Measurements from ENCODE around the gene BTNL2. TPM values are rescaled to one million over a fixed set of nuclear protein-coding genes. Genes with fewer than 3 reads are reported as not detected.

The BTNL2 gene
- polyA plus RNA-seq (2011; rRNA removed) (not detected in 2 replicates), polyA plus RNA-seq (2017; fragmentation: RNase III; extraction: RNeasy Plus Mini Kit Qiagen cat#74134 plus additional on column Dnase treatment) (not detected in 3 replicates), polyA minus RNA-seq (2011; rRNA and poly(A)+ RNA removed) (not detected in 2 replicates)
- not detected in 2 replicates for polyA plus RNA-seq (2012; cell fraction: cytosol; rRNA removed)
- not detected in 2 replicates for polyA plus RNA-seq (2012; cell fraction: nucleus; rRNA removed)

- FAIRE-seq (no peak), DNase-seq (ENCODE audit: low read depth in 1 of 2, low spot score in 1 of 2) (no peak), ATAC-seq (no peak)
- Histone ChIP-seq H3K27ac (no peak within 1 kb of the TSS), H3K4me1 (no peaks in the 10 kb centered on the region), H3K4me2 (no peak within 1 kb of the TSS), H3K4me3 (no peak within 1 kb of the TSS), H3K9me3 (no peaks in the 10 kb centered on the region)
- TF ChIP-seq TP53 (CRISPR knock-in tag; IDR thresholded peaks at IDR 0.05) (no peak), PBX3 (IDR thresholded peaks at IDR 0.05) (no peak), CHD2 (IDR thresholded peaks at IDR 0.05; ENCODE audit: low read length, partially characterized antibody) (no peak), NFE2L2 (conservative IDR thresholded peaks at IDR 0.05; ENCODE audit: low read length) (no peak), HMGXB4 (CRISPR knock-in tag; IDR thresholded peaks at IDR 0.05; ENCODE audit: borderline replicate concordance) (no peak), ESRRA (IDR thresholded peaks at IDR 0.05; ENCODE audit: borderline replicate concordance, low read length) (no peak), ELK1 (IDR thresholded peaks at IDR 0.05; ENCODE audit: low read depth, low read length) (no peak), HDAC2 (IDR thresholded peaks at IDR 0.05) (no peak)
- ChIA-PET CTCF (interaction anchor here (1.3 to 4.2 kb wide), 4 partner anchors 7 to 432 kb away, joined by 3 to 25 read pairs (median 4); partner anchors contain the start of gene TAP2), POLR2A (no interaction called here)
- WGBS (ENCODE audit: missing lambda C conversion rate), result 50% methylated on average over 4 of the region's 4 CpGs
Measured at GRCh38 chr6:32406857-32407256, at the start of gene BTNL2. BTNL2 (minus strand) TSS chr6:32407181; CDS start chr6:32407123, 58 bp downstream.

- ChIA-PET CTCF (no interaction called here), POLR2A (no interaction called here)
- H3K4me3 ChIP-seq, result no peak overlapping the region
- TF ChIP-seq EHMT2 (IDR thresholded peaks at IDR 0.05; ENCODE audit: low read depth), result no peak
- TF ChIP-seq RNF2 (IDR thresholded peaks at IDR 0.05; ENCODE audit: borderline replicate concordance, low read depth), result no peak
- TF ChIP-seq HEYL (CRISPR knock-in tag; IDR thresholded peaks at IDR 0.05), result no peak
- TF ChIP-seq PHF8 (IDR thresholded peaks at IDR 0.05; ENCODE audit: borderline replicate concordance, low read depth), result no peak
- TF ChIP-seq CBX2 (IDR thresholded peaks at IDR 0.05; ENCODE audit: borderline replicate concordance, low read depth), result no peak
- no peak for TF ChIP-seq USF2 (IDR thresholded peaks at IDR 0.05)
- TF ChIP-seq GATA3 (IDR thresholded peaks at IDR 0.05; ENCODE audit: borderline replicate concordance), result no peak
- no peak for TF ChIP-seq EP300 (IDR thresholded peaks at IDR 0.05)
- TF ChIP-seq JUN (IDR thresholded peaks at IDR 0.05), result no peak
- no peak for TF ChIP-seq BCL3 (IDR thresholded peaks at IDR 0.05)
- TF ChIP-seq CTCF (IDR thresholded peaks at IDR 0.05), result no peak
- TF ChIP-seq HOXB13 (CRISPR knock-in tag; IDR thresholded peaks at IDR 0.05; ENCODE audit: low read depth), result no peak
- H3K4me1 ChIP-seq, result no peaks in the 10 kb centered on the region
- ATAC-seq (no peak), DNase-seq (ENCODE audit: low read depth in 1 of 2, low spot score in 1 of 2) (no peak), FAIRE-seq (no peak)
- H3K27ac ChIP-seq, result no peak overlapping the region
- WGBS (ENCODE audit: missing lambda C conversion rate), result 6% methylated on average over 1 of the region's 3 CpGs
- no peaks in the 10 kb centered on the region for H3K9me3 ChIP-seq
- H3K4me2 ChIP-seq, result no peak overlapping the region
Measured at GRCh38 chr6:32449088-32449736, 42.2 kb upstream of the BTNL2 start.

Data from A549 (cell line).